Measurements from ENCODE around the gene SND1. TPM values are rescaled to one million over a fixed set of nuclear protein-coding genes. Genes with fewer than 3 reads are reported as not detected.
A peak's percentile ranks its signal among the peaks of the same experiment; 100 is the strongest.
"Not testable (repeated sequence)": the region's sequence is repeated elsewhere in the genome, so short reads cannot be mapped to it uniquely, and the experiment has no call there.

SND1 gene
- total RNA-seq, 2 donors from 2014 or later = 108 to 123 TPM

GRCh38 chr7:128098629-128099028 is 446.6 kb downstream of the SND1 start:
- ATAC-seq (no peak), DNase-seq (no peak)
- intact Hi-C loops (cut with DNase I, micrococcal nuclease) = no loop called here

GRCh38 chr7:128099204-128099671 is 447.2 kb downstream of the SND1 start:
- no peak for ATAC-seq
- DNase-seq = no peak
- intact Hi-C loops (cut with DNase I, micrococcal nuclease) = no loop called here

- DNase-seq = no peak
- intact Hi-C loops (cut with DNase I, micrococcal nuclease) = no loop called here
- no peak for ATAC-seq
These were observed 448.4 kb downstream of the SND1 start for GRCh38 chr7:128100225-128100948.

- ATAC-seq (no peak), DNase-seq (no peak)
- intact Hi-C loops (cut with DNase I, micrococcal nuclease) = no loop called here
These were observed 449.1 kb downstream of the SND1 start for GRCh38 chr7:128100949-128101713.

- ATAC-seq (no peak), DNase-seq (no peak)
- intact Hi-C loops (cut with DNase I, micrococcal nuclease) = no loop called here
These were observed 450.7 kb downstream of the SND1 start for GRCh38 chr7:128102490-128103291.

- peak; percentile 35 for ATAC-seq
These were observed 451.6 kb downstream of the SND1 start for GRCh38 chr7:128103498-128104107.

GRCh38 chr7:128104108-128104742 is 452.2 kb downstream of the SND1 start:
- intact Hi-C loops (cut with DNase I, micrococcal nuclease) = no loop called here
- ATAC-seq = peak; percentile 30
- DNase-seq = peak in 1 of 2 donors; percentile 30

More at GRCh38 chr7:128103498-128104107, 451.6 kb downstream of the SND1 start:
- intact Hi-C loops (cut with DNase I, micrococcal nuclease) = no loop called here
- peak in 1 of 2 donors; percentile 29 for DNase-seq

- ATAC-seq (no peak), DNase-seq (no peak)
- intact Hi-C loops (cut with DNase I, micrococcal nuclease) = no loop called here
These were observed 453.4 kb downstream of the SND1 start for GRCh38 chr7:128105228-128106022.

GRCh38 chr7:128106821-128107220 is 454.8 kb downstream of the SND1 start:
- no peak for DNase-seq
- intact Hi-C loops (cut with DNase I, micrococcal nuclease) = no loop called here
- no peak for ATAC-seq

- DNase-seq = peak in 1 of 2 donors; percentile 5
- intact Hi-C loops (cut with DNase I, micrococcal nuclease); ATAC-seq: not testable (repeated sequence)
These were observed 455.5 kb downstream of the SND1 start for GRCh38 chr7:128107516-128107915.

- DNase-seq = peak in 1 of 2 donors; percentile 20
- intact Hi-C loops (cut with DNase I, micrococcal nuclease) = no loop called here
- ATAC-seq = no peak
These were observed 456.1 kb downstream of the SND1 start for GRCh38 chr7:128108129-128108528.

- ATAC-seq (peak; percentile 31), DNase-seq (peak in 1 of 2 donors; percentile 14)
- intact Hi-C loops (cut with DNase I, micrococcal nuclease) = no loop called here
These were observed 456.8 kb downstream of the SND1 start for GRCh38 chr7:128108641-128109423.

GRCh38 chr7:128109424-128109969 is 457.5 kb downstream of the SND1 start:
- peak in 1 of 2 donors; percentile 5 for DNase-seq

GRCh38 chr7:128110641-128111364 is 458.8 kb downstream of the SND1 start:
- intact Hi-C loops (cut with DNase I, micrococcal nuclease) = no loop called here
- ATAC-seq = no peak
- peak in 1 of 2 donors; percentile 15 for DNase-seq

More at GRCh38 chr7:128109424-128109969, 457.5 kb downstream of the SND1 start:
- ATAC-seq; intact Hi-C loops (cut with DNase I, micrococcal nuclease): not testable (repeated sequence)

GRCh38 chr7:128112018-128112780 is 460.2 kb downstream of the SND1 start:
- peak; percentile 68 for ATAC-seq
- peak in 1 of 2 donors; percentile 14 for DNase-seq
- intact Hi-C loops (cut with DNase I, micrococcal nuclease) = no loop called here
